Calu3 (cell line): Measurements from ENCODE around the gene CHODL. TPM values are rescaled to one million over a fixed set of nuclear protein-coding genes. Genes with fewer than 3 reads are reported as not detected.

Experiments
- BruUV-seq: library from RNA; stranded (reverse); fragments of 400-500 nt; replicated peaks from 2 replicates; lab custom pipeline; 2021; lab: Mats Ljungman, UMichigan
- CTCF ChIA-PET: fragments of 300-600 bp; sonication (Branson Sonifier 250); formaldehyde crosslinking; loops from one replicate; lab custom pipeline; 2022; ENCODE audit warnings: antibody characterized with exemption; lab: Charles Lee
- DNase-seq: peaks from one replicate; pipeline ENCODE4 v3.0.0; 2022
- H3K27ac Mint-ChIP-seq: one replicate; pipeline ENCODE4 v1.8.0; 2022; ENCODE audit warnings: mixed read lengths; ENCODE audit not compliant: unreplicated experiment
- H3K27me3 Mint-ChIP-seq: one replicate; pipeline ENCODE4 v1.8.0; 2022; ENCODE audit warnings: mixed read lengths; ENCODE audit not compliant: unreplicated experiment
- H3K36me3 Mint-ChIP-seq: one replicate; pipeline ENCODE4 v1.8.0; 2022; ENCODE audit warnings: mild to moderate bottlenecking, moderate library complexity, mixed read lengths; ENCODE audit not compliant: insufficient read depth, unreplicated experiment
- H3K4me1 Mint-ChIP-seq: one replicate; pipeline ENCODE4 v1.8.0; 2022; ENCODE audit warnings: mild to moderate bottlenecking, low read depth, mixed read lengths; ENCODE audit not compliant: unreplicated experiment
- H3K4me3 Mint-ChIP-seq: one replicate; pipeline ENCODE4 v1.8.0; 2022; ENCODE audit warnings: mild to moderate bottlenecking, low read depth, moderate library complexity, mixed read lengths; ENCODE audit not compliant: unreplicated experiment
- H3K9me3 Mint-ChIP-seq: one replicate; pipeline ENCODE4 v1.8.0; 2022; ENCODE audit warnings: low read depth, mixed read lengths; ENCODE audit not compliant: unreplicated experiment
- intact Hi-C: fragments of 100-400 bp; cut with micrococcal nuclease; formaldehyde crosslinking; loops from one replicate; pipeline ENCODE4 v1.10.0; 2022; ENCODE audit not compliant: unreplicated experiment
- total RNA-seq: library from RNA; stranded (reverse); gene quantifications from 2 replicates; pipeline ENCODE4 v1.2.3, GENCODE V29; 2022
- TF ChIP-seq, protein P1 (sequence below): fragments of 200-600 bp; IDR thresholded peaks from one replicate; pipeline ENCODE4 v1.8.0; 2022; ENCODE audit warnings: antibody characterized with exemption; ENCODE audit not compliant: unreplicated experiment

The CHODL gene
- total RNA-seq, 1 experiment from 2014 or later = not detected

GRCh38 chr21:18222346-18222745 lies 22.3 kb upstream of the CHODL start:
- CTCF ChIA-PET = no interaction called here
- no peaks in the 10 kb centered on the region for H3K36me3 Mint-ChIP-seq
- H3K9me3 Mint-ChIP-seq = peaks cover 9% of the 10 kb centered on the region

DNA sequence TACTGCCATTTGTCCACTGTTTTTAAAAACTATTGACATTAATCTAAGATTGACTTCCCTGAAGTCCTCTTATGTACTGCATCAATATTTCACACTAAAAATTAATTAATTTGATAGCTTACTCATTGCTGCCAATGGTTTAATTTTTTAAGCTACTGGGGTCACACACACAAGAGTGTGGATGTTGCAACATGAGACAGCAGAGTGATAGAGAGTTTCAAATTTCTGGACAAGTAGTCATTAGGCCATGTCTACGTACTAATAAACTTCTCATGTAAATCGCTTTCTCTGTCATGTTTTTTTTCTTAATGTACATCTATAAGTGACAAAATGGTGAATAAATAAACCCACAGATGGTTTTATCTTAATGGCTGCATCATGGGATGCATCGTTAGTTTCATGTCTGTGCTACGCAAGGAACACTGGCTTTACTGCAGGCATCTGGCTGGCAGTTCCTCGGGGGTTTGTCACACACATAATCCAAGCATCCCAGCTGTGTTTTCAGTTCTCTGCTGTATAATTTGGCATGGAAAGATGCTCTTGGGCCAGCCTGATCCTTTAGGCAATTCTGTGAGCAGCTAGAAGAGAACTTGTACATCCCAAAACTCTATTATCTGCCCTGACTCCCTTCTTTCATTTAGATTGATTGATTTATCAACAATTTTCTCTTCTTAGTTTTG lies 16.4 kb upstream of the CHODL start:
- CTCF ChIA-PET = no interaction called here
- no TSS peak for BruUV-seq
- no peaks in the 10 kb centered on the region for H3K36me3 Mint-ChIP-seq
- no peak overlapping the region for H3K27ac Mint-ChIP-seq
- no peaks in the 10 kb centered on the region for H3K9me3 Mint-ChIP-seq
- H3K4me1 Mint-ChIP-seq = no peaks in the 10 kb centered on the region
- no peak overlapping the region for H3K4me3 Mint-ChIP-seq
- intact Hi-C loops = no loop called here
- DNase-seq = no peak
- TF ChIP-seq, protein P1, sequence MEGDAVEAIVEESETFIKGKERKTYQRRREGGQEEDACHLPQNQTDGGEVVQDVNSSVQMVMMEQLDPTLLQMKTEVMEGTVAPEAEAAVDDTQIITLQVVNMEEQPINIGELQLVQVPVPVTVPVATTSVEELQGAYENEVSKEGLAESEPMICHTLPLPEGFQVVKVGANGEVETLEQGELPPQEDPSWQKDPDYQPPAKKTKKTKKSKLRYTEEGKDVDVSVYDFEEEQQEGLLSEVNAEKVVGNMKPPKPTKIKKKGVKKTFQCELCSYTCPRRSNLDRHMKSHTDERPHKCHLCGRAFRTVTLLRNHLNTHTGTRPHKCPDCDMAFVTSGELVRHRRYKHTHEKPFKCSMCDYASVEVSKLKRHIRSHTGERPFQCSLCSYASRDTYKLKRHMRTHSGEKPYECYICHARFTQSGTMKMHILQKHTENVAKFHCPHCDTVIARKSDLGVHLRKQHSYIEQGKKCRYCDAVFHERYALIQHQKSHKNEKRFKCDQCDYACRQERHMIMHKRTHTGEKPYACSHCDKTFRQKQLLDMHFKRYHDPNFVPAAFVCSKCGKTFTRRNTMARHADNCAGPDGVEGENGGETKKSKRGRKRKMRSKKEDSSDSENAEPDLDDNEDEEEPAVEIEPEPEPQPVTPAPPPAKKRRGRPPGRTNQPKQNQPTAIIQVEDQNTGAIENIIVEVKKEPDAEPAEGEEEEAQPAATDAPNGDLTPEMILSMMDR = no peak
- H3K27me3 Mint-ChIP-seq = no peaks in the 10 kb centered on the region

More at GRCh38 chr21:18222346-18222745, 22.3 kb upstream of the CHODL start:
- DNase-seq = no peak
- TF ChIP-seq, protein P1 = no peak
- Mint-ChIP-seq H3K27me3 (no peaks in the 10 kb centered on the region), H3K4me3 (no peak overlapping the region), H3K27ac (no peak overlapping the region), H3K4me1 (no peaks in the 10 kb centered on the region)
- BruUV-seq = no TSS peak
- intact Hi-C loops = no loop called here

- H3K27ac Mint-ChIP-seq = no peak overlapping the region
- intact Hi-C loops = no loop called here
- no peak for DNase-seq
- no peak overlapping the region for H3K4me3 Mint-ChIP-seq
- no peaks in the 10 kb centered on the region for H3K36me3 Mint-ChIP-seq
- H3K9me3 Mint-ChIP-seq = peaks cover 7% of the 10 kb centered on the region
- no peaks in the 10 kb centered on the region for H3K4me1 Mint-ChIP-seq
- TF ChIP-seq, protein P1 = no peak
- BruUV-seq = no TSS peak
- H3K27me3 Mint-ChIP-seq = no peaks in the 10 kb centered on the region
- CTCF ChIA-PET = no interaction called here
These were observed 9.1 kb upstream of the CHODL start for GRCh38 chr21:18235545-18235944.

GRCh38 chr21:18245464-18245967 lies 883 bp downstream of the CHODL start:
- Mint-ChIP-seq H3K27ac (no peak overlapping the region), H3K36me3 (peaks cover 3% of the 10 kb centered on the region), H3K4me1 (no peaks in the 10 kb centered on the region), H3K9me3 (peaks cover 8% of the 10 kb centered on the region), H3K4me3 (no peak overlapping the region), H3K27me3 (no peaks in the 10 kb centered on the region)
- intact Hi-C loops = no loop called here
- CTCF ChIA-PET = no interaction called here
- DNase-seq = no peak
- TF ChIP-seq, protein P1 = no peak
- BruUV-seq = no TSS peak
